Hepatocyte (in vitro differentiated cells): ENCODE measurements around the gene WIPF3.

ENCODE experiments used
- EZH2 ChIP-seq: fragments of 200-600 bp; sonication (generic); IDR thresholded peaks from 2 replicates; pipeline ENCODE4 v1.6.1; 2016; ENCODE audit warnings: antibody characterized with exemption, mild to moderate bottlenecking, borderline replicate concordance
- TF ChIP-seq, protein P1 (sequence below): fragments of 200-600 bp; sonication (generic); IDR thresholded peaks from 2 replicates; pipeline ENCODE4 v1.5.1; 2016; ENCODE audit warnings: antibody characterized with exemption, mild to moderate bottlenecking; ENCODE audit not compliant: poor library complexity

DNA sequence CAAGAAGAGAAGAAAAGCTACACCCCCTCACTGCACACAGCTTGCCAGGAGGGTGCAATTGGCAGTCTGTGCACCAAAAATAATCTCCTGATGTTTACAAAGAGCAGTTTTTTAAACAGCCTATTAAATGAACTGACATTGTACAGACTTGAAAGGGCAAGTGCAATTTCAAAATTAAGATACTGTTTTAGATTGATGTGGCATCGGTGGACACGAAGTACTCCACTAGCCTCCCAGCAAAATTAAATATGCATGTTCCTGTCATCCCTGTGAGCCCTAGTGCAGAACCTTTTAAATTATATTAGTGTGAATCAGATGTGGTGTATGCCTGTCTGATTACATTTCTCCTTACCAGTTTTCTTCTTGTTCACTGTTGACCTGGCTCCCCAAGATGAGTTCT, 87.9 kb downstream of the WIPF3 start:
- TF ChIP-seq, protein P1, sequence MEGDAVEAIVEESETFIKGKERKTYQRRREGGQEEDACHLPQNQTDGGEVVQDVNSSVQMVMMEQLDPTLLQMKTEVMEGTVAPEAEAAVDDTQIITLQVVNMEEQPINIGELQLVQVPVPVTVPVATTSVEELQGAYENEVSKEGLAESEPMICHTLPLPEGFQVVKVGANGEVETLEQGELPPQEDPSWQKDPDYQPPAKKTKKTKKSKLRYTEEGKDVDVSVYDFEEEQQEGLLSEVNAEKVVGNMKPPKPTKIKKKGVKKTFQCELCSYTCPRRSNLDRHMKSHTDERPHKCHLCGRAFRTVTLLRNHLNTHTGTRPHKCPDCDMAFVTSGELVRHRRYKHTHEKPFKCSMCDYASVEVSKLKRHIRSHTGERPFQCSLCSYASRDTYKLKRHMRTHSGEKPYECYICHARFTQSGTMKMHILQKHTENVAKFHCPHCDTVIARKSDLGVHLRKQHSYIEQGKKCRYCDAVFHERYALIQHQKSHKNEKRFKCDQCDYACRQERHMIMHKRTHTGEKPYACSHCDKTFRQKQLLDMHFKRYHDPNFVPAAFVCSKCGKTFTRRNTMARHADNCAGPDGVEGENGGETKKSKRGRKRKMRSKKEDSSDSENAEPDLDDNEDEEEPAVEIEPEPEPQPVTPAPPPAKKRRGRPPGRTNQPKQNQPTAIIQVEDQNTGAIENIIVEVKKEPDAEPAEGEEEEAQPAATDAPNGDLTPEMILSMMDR: no peak
- no peak for TF ChIP-seq EZH2
